ENCODE results near the gene ATP6V1B1.

ATP6V1B1 gene

DNA sequence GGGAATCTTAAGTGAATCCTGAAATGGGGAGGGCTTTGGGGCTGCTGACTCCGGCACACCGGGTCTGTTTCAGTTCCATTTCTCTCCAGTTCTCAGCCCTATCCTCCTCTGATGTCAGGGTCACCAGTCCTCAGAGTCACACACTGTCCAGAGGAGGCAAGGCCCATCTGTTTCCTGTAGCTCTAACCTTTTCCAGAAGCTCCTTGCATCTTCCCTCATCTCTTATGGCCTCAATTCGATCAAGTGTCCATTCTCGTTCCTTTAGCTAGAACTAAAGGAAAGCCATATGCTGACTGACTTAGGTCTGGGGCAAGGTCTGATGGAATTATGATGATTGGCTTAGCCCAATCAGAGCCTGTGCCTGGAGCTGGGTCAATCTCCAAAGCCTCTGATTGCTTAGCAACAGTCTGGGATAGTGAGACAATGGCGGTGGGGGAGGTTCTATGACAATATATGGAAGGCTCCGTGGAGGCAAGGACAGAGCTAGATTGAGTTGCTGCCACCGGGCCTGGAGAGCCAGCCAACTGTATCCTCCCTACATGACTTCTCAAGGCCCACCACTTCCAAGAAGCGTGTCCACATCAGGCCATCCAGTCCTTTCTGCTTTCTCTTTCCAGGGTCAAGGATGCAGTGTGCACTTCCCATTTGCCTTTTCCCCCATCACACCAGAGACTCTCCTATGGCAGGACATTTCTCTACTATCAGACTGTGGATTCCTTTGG, 48.0 kb downstream of the ATP6V1B1 start:
- no peak for DNase-seq (ENCODE audit: low read depth)
- H3K4me3 ChIP-seq (ENCODE audit: low read depth, low read length), result no peak overlapping the region
- TF ChIP-seq, protein P1, sequence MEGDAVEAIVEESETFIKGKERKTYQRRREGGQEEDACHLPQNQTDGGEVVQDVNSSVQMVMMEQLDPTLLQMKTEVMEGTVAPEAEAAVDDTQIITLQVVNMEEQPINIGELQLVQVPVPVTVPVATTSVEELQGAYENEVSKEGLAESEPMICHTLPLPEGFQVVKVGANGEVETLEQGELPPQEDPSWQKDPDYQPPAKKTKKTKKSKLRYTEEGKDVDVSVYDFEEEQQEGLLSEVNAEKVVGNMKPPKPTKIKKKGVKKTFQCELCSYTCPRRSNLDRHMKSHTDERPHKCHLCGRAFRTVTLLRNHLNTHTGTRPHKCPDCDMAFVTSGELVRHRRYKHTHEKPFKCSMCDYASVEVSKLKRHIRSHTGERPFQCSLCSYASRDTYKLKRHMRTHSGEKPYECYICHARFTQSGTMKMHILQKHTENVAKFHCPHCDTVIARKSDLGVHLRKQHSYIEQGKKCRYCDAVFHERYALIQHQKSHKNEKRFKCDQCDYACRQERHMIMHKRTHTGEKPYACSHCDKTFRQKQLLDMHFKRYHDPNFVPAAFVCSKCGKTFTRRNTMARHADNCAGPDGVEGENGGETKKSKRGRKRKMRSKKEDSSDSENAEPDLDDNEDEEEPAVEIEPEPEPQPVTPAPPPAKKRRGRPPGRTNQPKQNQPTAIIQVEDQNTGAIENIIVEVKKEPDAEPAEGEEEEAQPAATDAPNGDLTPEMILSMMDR (IDR thresholded peaks at IDR 0.05; ENCODE audit: low read depth, low read length), result no peak
- TF ChIP-seq, protein P2, sequence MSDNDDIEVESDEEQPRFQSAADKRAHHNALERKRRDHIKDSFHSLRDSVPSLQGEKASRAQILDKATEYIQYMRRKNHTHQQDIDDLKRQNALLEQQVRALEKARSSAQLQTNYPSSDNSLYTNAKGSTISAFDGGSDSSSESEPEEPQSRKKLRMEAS (IDR thresholded peaks at IDR 0.05; ENCODE audit: low read depth, low read length), result no peak
- no peak for TF ChIP-seq POLR2A (IDR thresholded peaks at IDR 0.05; ENCODE audit: extremely low read depth, insufficient read length)
- TF ChIP-seq MYC (IDR thresholded peaks at IDR 0.05; ENCODE audit: low read depth, low read length), result no peak

DNA sequence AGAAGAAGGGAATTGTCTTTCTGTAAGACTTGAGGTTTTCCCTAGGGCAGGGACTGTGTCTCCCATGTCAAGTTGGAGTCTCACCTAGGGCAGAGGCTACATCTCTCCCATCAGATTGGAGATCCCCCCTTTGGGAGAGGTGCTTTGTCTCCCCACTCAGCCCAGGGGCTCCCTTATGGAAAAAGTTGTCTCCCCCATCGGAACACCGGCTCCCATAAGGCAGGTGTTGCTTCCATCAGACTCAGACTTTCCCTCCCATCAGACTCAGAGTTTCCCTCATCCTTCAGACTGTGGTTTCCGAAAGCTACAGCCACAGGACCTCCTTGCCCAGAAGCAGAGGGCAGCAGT, 48.5 kb downstream of the ATP6V1B1 start:
- DNase-seq (ENCODE audit: low read depth), result no peak
- TF ChIP-seq MYC (IDR thresholded peaks at IDR 0.05; ENCODE audit: low read depth, low read length) (no peak), POLR2A (IDR thresholded peaks at IDR 0.05; ENCODE audit: extremely low read depth, insufficient read length) (no peak)
- TF ChIP-seq, protein P2 (IDR thresholded peaks at IDR 0.05; ENCODE audit: low read depth, low read length), result no peak
- H3K4me3 ChIP-seq (ENCODE audit: low read depth, low read length), result no peak overlapping the region

DNA sequence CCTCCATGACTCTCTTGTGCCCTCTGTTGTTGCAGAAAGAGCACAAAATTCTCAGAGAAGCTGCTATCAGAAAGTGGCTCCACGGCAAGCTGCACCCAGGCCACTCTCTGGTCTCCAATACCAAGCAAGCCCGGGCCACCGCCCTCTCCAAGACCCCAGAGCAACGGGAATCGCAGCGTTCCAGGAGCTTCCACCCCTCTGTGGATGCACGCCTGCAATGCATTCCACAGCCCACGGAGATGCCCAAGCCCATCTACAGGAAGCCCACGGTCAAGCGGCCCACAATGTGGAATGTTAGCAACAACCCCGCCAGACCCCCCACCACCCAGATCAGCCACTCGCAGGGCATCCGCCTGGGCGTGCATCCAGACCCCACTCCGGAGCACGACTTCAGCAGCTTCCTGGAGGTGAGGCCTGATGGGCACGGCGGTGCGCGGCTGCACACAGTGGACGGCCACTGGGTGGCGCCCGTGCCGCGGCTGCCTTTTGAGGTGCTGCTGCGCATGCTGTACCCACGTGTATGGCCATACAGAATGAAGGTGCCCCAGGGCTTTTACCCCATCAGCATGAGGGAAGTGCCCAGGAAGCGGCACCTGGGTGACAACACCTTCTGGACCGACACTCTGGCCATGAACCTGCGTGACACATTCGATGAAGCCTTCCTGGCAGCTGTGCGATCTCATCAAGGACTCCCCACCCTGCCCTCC, 49.0 kb downstream of the ATP6V1B1 start:
- TF ChIP-seq, protein P1 (IDR thresholded peaks at IDR 0.05; ENCODE audit: low read depth, low read length), result peak; percentile 48
- TF ChIP-seq MYC (IDR thresholded peaks at IDR 0.05; ENCODE audit: low read depth, low read length), result no peak
- peak; percentile 50 for DNase-seq (ENCODE audit: low read depth)

DNA sequence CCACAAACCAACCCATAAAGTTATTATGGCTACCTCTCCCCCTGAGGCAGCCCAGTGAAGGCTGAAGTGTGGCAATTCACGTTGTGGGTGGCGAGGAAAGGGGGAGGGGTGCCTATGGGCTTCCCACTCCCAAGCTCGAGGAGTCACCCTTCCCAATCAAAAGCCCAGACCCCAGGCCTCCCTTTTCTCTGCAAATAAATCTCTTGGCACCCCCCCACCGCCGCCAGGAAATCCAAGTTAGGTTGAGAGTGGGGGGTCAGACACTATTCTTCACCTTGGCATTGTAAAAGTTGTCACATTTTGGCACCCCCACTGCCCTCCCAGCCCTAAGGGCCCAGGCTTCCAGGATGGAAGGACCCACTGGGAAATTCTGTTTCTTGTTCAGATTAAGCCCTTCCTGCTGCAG, 49.6 kb downstream of the ATP6V1B1 start:
- H3K4me3 ChIP-seq (ENCODE audit: low read depth, low read length), result no peak overlapping the region
- DNase-seq (ENCODE audit: low read depth), result no peak
- no peak for TF ChIP-seq POLR2A (IDR thresholded peaks at IDR 0.05; ENCODE audit: extremely low read depth, insufficient read length)
- TF ChIP-seq, protein P2 (IDR thresholded peaks at IDR 0.05; ENCODE audit: low read depth, low read length), result no peak
- TF ChIP-seq, protein P1 (IDR thresholded peaks at IDR 0.05; ENCODE audit: low read depth, low read length), result no peak
- TF ChIP-seq MYC (IDR thresholded peaks at IDR 0.05; ENCODE audit: low read depth, low read length), result no peak

More for the DNA sequence above, 49.0 kb downstream of the ATP6V1B1 start:
- no peak overlapping the region for H3K4me3 ChIP-seq (ENCODE audit: low read depth, low read length)

DNA sequence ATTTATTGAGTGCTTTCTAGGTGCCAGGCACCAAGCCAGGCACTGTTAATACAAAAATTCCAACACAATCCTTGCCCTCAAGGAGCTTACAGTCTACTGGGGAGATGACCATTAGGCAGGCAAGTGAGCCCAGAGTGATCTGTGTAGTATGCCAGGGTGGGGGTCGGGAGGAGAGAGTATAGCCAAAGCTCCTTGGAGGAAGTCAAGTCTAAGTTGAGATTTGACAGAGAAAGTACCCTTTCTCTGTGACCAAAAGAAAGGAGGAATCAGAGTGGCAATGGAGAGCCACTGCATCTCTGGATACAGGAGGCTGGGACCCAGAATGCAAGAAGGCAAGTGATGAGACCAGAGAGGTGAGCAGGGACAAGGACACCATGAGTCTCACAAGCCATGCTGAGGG, 50.3 kb downstream of the ATP6V1B1 start:
- no peak overlapping the region for H3K4me3 ChIP-seq (ENCODE audit: low read depth, low read length)
- no peak for DNase-seq (ENCODE audit: low read depth)
- TF ChIP-seq, protein P2 (IDR thresholded peaks at IDR 0.05; ENCODE audit: low read depth, low read length), result no peak
- no peak for TF ChIP-seq MYC (IDR thresholded peaks at IDR 0.05; ENCODE audit: low read depth, low read length)
- TF ChIP-seq, protein P1 (IDR thresholded peaks at IDR 0.05; ENCODE audit: low read depth, low read length), result no peak
- TF ChIP-seq POLR2A (IDR thresholded peaks at IDR 0.05; ENCODE audit: extremely low read depth, insufficient read length), result no peak

DNA sequence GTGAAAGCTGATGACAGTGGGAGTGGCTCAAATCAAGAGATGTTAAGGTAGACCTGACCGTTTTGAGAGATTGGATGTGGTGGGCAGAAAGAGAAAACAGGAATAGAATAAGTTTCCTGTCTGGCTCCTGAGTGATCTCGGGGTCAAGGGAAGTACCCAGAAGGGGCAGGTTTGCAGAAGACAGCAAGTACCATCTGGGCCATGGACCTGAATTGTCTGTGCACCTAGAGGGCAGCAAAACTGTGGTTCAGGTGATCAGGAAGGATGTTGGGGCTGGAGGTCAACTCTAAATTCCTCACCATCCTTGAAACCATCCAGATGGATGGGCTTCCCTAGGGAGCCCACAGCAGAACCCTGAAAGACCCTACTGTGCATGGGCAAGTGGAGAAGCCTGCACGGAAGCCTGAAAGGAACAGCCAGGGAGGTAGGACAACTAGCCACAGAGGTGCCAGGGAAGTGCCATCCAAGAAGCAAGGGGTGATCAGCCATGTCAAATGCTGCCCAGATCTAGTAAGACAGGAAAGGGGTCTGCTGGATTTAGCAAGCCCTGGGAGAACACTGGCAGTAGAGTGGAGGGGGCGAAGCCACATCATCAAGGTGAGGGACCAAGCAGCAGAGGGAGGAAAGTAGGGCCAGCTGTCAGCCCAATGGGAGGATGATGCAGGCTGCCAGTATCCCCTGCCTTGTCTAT, 50.9 kb downstream of the ATP6V1B1 start:
- TF ChIP-seq, protein P2 (IDR thresholded peaks at IDR 0.05; ENCODE audit: low read depth, low read length), result no peak
- TF ChIP-seq, protein P1 (IDR thresholded peaks at IDR 0.05; ENCODE audit: low read depth, low read length), result no peak
- no peak for TF ChIP-seq MYC (IDR thresholded peaks at IDR 0.05; ENCODE audit: low read depth, low read length)
- no peak for TF ChIP-seq POLR2A (IDR thresholded peaks at IDR 0.05; ENCODE audit: extremely low read depth, insufficient read length)
- no peak for DNase-seq (ENCODE audit: low read depth)
- no peak overlapping the region for H3K4me3 ChIP-seq (ENCODE audit: low read depth, low read length)

All from NB4 (cell line).